HG02588 (cell line): ENCODE data around the gene SYT14.
"Not testable (repeated sequence)": the region's sequence is repeated elsewhere in the genome, so short reads cannot be mapped to it uniquely, and the experiment has no call there.

ENCODE experiments used
- ATAC-seq: cut with Tn5 transposase; IDR thresholded peaks from one replicate; pipeline ENCODE4 v1.9.1; 2021; ENCODE audit warnings: mild to moderate bottlenecking, moderate library complexity; ENCODE audit not compliant: unreplicated experiment

SYT14 gene

GRCh38 chr1:209937996-209938959, at the start of gene SYT14:
Gene SYT14 (plus strand): TSS chr1:209938217. CDS start chr1:209938265, 48 bp downstream.
- no peak for ATAC-seq

- ATAC-seq, result not testable (repeated sequence)
These were observed 49.5 kb upstream of the SYT14 start for GRCh38 chr1:209888291-209889076.

GRCh38 chr1:209889077-209889418, 49.0 kb upstream of the SYT14 start:
- ATAC-seq, result no peak

GRCh38 chr1:209890641-209891330, 47.2 kb upstream of the SYT14 start:
- no peak for ATAC-seq

- ATAC-seq, result no peak
These were observed 44.3 kb upstream of the SYT14 start for GRCh38 chr1:209893751-209894150.

- ATAC-seq, result no peak
These were observed 42.3 kb upstream of the SYT14 start for GRCh38 chr1:209895709-209896108.

GRCh38 chr1:209896346-209896745, 41.7 kb upstream of the SYT14 start:
- no peak for ATAC-seq

- not testable (repeated sequence) for ATAC-seq
These were observed 39.7 kb upstream of the SYT14 start for GRCh38 chr1:209898271-209898670.

- ATAC-seq, result not testable (repeated sequence)
These were observed 39.2 kb upstream of the SYT14 start for GRCh38 chr1:209898851-209899250.

- no peak for ATAC-seq
These were observed 38.1 kb upstream of the SYT14 start for GRCh38 chr1:209899948-209900347.

GRCh38 chr1:209900734-209901133, 37.3 kb upstream of the SYT14 start:
- no peak for ATAC-seq

GRCh38 chr1:209901211-209901610, 36.8 kb upstream of the SYT14 start:
- ATAC-seq, result no peak

- ATAC-seq, result not testable (repeated sequence)
These were observed 33.2 kb upstream of the SYT14 start for GRCh38 chr1:209904774-209905173.

GRCh38 chr1:209911746-209912145, 26.3 kb upstream of the SYT14 start:
- no peak for ATAC-seq

- no peak for ATAC-seq
These were observed 25.7 kb upstream of the SYT14 start for GRCh38 chr1:209912306-209912705.

GRCh38 chr1:209919637-209920036, 18.4 kb upstream of the SYT14 start:
- not testable (repeated sequence) for ATAC-seq

GRCh38 chr1:209920844-209921243, 17.2 kb upstream of the SYT14 start:
- no peak for ATAC-seq

- ATAC-seq, result no peak
These were observed 13.6 kb upstream of the SYT14 start for GRCh38 chr1:209924390-209924789.

- no peak for ATAC-seq
These were observed 12.0 kb upstream of the SYT14 start for GRCh38 chr1:209926045-209926444.

GRCh38 chr1:209927466-209927865, 10.6 kb upstream of the SYT14 start:
- ATAC-seq, result no peak

GRCh38 chr1:209929751-209930150, 8.3 kb upstream of the SYT14 start:
- no peak for ATAC-seq
